ENCODE results near the gene SGIP1. TPM values are rescaled to one million over a fixed set of nuclear protein-coding genes. Genes with fewer than 3 reads are reported as not detected.

Gene SGIP1
- total and polyA plus RNA-seq, 2 of the 8 experiments (the other 6 are each of a cell fraction or from before 2014, with no cell fraction given) = 1.4 to 2.1 TPM

DNA sequence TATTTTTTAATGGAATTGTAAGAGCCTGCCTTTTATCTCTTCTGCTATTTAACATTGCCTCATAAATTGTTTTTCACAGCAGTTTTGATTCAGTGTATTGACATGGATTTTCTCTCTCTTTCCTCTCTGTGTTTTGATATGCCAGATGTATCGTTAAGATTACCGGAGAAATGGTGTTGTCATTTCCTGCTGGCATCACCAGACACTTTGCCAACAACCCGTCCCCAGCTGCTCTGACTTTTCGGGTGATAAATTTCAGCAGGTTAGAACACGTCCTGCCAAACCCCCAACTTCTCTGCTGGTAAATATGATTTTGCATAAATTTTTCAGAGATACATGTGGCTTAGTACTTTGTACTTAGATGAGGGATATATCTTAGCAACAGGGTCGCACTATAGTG lies 195.2 kb downstream of the SGIP1 start:
- no peak overlapping the region for H3K14ac ChIP-seq (ENCODE audit: insufficient read length)
- no peak overlapping the region for H4K91ac ChIP-seq (replicated peaks; ENCODE audit: insufficient read length, low read length)
- H3K9ac ChIP-seq (replicated peaks in 1 of 4; ENCODE audit: extremely low read depth in 1 of 4, low read depth in 3 of 4, low read length in 3 of 4) = no peak overlapping the region
- H3K9me3 ChIP-seq (ENCODE audit: insufficient read depth in 2 of 2, low read depth in 1 of 2, low read length in 1 of 2) = no peaks in the 10 kb centered on the region
- POLR2A ChIA-PET (ENCODE audit: partially characterized antibody) = no interaction called here
- H3K18ac ChIP-seq (ENCODE audit: extremely low read depth, low read length) = no peak overlapping the region
- no peak overlapping the region for H4K5ac ChIP-seq (ENCODE audit: insufficient read length, low read depth, low read length)
- H3K4ac ChIP-seq (replicated peaks; ENCODE audit: insufficient read length, low read depth, low read length) = no peak overlapping the region
- no peak for FAIRE-seq
- H2AK5ac ChIP-seq (ENCODE audit: low read depth, low read length) = no peak overlapping the region
- CTCF ChIA-PET (ENCODE audit: partially characterized antibody) = interaction anchor here (2.2 kb wide), 1 partner anchor 10 kb away, joined by 8 read pairs; no protein-coding TSS in a partner anchor
- no peak overlapping the region for H2BK20ac ChIP-seq (ENCODE audit: low read length)
- H3K79me1 ChIP-seq (ENCODE audit: low read depth, low read length) = no peaks in the 10 kb centered on the region
- H3K23ac ChIP-seq (ENCODE audit: insufficient read length) = no peak overlapping the region
- H3K27ac ChIP-seq (ENCODE audit: low read depth, low read length) = no peak overlapping the region
- H3K27me3 ChIP-seq (replicated peaks in 1 of 4; ENCODE audit: control insufficient read depth in 3 of 4, extremely low read depth in 1 of 4, insufficient read depth in 3 of 4, low read length in 3 of 4) = no peaks in the 10 kb centered on the region
- no peak overlapping the region for H2BK120ac ChIP-seq (replicated peaks; ENCODE audit: low read depth, low read length)
- no peaks in the 10 kb centered on the region for H3K36me3 ChIP-seq (ENCODE audit: control insufficient read depth in 2 of 4, insufficient read depth in 4 of 4, low read length in 3 of 4)
- H3K4me1 ChIP-seq (replicated peaks in 1 of 4; ENCODE audit: control insufficient read depth in 3 of 4, insufficient read depth in 4 of 4, low read length in 3 of 4) = peaks cover 0 to 4% (median 2%) of the 10 kb centered on the region in 4 experiments; a peak in 2 of 7 replicates
- no peak for DNase-seq (ENCODE audit: low read depth in 1 of 2, low spot score in 2 of 2)
- no peak for TF ChIP-seq RBBP5 (IDR thresholded peaks at IDR 0.05; ENCODE audit: borderline replicate concordance, low read depth, low read length)
- no peak overlapping the region for H2BK5ac ChIP-seq (ENCODE audit: low read depth, low read length)
- H3K4me2 ChIP-seq (ENCODE audit: insufficient read depth in 1 of 2, low read depth in 2 of 2, low read length in 2 of 2) = no peak overlapping the region
- no peak overlapping the region for H4K8ac ChIP-seq (ENCODE audit: extremely low read depth, insufficient read depth, low read length)
- no peak overlapping the region for H2BK15ac ChIP-seq (ENCODE audit: low read length)
- H2AFZ ChIP-seq (ENCODE audit: low read length) = no peak overlapping the region
- WGBS, 2 experiments (ENCODE audit: extremely low coverage in 1 of 2, insufficient coverage in 1 of 2, insufficient read length in 1 of 2, insufficient replicate concordance in 2 of 2, low coverage in 1 of 2, low lambda C conversion rate in 2 of 2, missing lambda C conversion rate in 1 of 2) = 91% methylated on average over 6 of the region's 6 CpGs; no CpG with 5 or more reads in 1 of the 2 experiments
- no peak overlapping the region for H3K4me3 ChIP-seq (ENCODE audit: extremely low read depth in 1 of 4, insufficient read depth in 2 of 4, low read depth in 3 of 4, low read length in 4 of 4)
- no peaks in the 10 kb centered on the region for H3K23me2 ChIP-seq (ENCODE audit: low read depth, low read length)
- no peak overlapping the region for H3K56ac ChIP-seq (replicated peaks; ENCODE audit: insufficient read length, low read depth, low read length)
- no peaks in the 10 kb centered on the region for H3K79me2 ChIP-seq (ENCODE audit: control insufficient read depth in 1 of 2, insufficient read depth in 2 of 2, low read length in 2 of 2)
- no peaks in the 10 kb centered on the region for H4K20me1 ChIP-seq (replicated peaks in 1 of 2; ENCODE audit: control insufficient read depth in 1 of 2, insufficient read depth in 2 of 2, low read length in 2 of 2)
- H2BK12ac ChIP-seq (ENCODE audit: low read depth, low read length) = no peak overlapping the region
